Glomerular visceral epithelial cell (primary cell): ENCODE measurements around the gene RNF220.

ENCODE experiments used
- DNase-seq: peaks from one replicate; pipeline ENCODE4 v3.0.0-alpha.2; 2016; ENCODE audit errors: extremely low spot score

The RNF220 gene

DNA sequence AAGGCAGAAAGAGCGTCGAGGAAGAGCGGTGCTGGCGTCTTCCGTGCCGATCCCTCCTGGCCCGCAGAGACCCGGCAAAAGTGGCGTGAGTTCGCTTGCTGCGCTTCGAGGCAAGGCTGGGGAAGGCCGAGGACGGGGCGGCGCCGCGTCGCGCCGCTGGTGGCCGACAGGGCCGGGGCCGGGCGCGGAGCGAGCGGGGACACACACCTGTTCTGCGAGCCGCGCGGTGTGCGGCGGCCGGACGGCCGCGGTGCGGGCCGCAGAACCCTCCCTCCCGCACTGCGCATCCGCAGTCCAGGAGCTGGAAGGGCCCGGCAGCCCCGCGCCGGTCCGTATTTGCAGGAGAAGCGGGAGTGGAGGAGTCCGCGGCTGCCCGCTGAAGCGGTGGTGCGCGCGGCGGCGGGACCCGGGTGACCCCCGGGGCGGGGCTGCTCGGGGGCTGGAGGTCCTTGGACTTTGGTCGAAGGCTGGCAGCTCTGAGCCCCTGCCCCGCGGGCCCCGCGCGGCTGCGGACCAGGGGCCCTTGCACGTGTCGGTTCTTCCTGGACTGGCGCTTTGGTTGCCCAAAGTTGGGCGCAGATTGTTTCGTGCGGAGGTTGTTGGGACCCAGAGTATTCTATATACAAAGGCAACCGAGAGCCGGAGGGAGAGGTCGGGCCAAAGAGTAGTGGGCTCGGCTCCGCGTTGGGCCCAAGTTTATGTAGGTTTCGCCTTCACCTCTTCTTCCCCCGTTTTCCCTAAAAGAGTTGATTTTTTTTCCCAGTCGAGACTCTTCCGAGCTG is 2.6 kb downstream of the RNF220 start:
- no peak for DNase-seq

DNA sequence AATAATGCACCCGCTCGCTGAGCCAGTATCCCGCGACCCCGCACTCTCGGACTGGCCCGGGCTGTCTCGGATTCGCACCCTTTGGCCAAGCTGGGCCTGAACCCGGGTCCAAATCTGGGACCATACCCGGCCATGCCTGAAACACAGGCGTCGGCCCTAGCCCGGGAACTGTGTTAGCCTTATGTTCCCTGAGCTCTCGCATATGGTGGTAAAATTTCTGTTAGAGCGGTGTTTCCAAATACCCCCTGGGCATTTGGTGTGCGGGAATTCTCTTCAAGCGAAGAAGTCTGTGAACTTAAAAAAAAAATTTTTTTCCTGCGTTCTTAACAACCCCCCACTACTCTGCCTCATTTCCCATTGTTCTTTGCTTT is 3.1 kb downstream of the RNF220 start:
- DNase-seq: no peak

DNA sequence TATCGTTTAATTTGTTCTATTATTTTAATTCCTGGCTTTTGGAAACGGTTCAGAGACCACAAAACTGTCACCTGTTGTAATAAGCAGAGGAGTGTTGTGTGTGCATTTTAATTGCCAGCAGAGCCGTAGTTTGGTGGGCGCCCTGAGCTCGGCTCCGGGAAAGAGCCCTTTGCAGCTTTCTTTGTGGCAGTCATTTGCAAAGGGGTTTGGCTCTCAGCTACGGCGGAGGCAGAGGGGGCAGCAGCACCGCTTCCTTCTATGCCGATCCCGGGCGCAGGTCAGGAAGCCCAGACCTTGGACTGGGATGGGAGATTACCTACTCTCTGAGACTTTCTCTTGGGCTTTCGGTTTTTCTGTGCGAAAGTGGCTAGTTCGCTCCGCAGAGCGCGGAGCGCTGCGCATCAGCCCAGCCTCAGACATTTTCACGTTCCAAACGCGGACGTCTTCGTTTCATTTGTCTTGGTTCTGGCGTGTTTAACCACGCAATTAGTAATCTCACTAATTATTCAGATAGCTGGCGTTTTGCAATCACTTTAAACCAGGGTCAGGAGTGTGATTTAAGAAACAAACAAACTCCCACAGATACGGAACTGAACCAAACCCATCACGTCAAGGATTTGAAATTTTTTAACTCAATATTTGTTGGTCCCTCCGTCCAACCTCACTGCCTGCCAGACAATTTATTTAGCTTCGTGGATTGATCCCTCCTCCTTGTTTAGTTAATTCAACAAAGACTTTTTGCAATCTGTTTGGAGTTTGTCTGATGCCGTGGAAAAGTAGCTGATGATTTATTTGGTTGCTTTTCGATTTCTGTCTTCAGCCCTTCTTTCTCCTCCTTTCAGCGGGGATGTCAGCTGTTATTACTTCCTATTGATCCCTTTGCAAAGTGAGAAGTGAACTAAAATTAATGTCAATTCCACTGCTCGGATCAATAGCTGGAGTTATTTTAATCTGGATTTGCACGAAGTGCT is 3.9 kb downstream of the RNF220 start:
- DNase-seq: no peak

DNA sequence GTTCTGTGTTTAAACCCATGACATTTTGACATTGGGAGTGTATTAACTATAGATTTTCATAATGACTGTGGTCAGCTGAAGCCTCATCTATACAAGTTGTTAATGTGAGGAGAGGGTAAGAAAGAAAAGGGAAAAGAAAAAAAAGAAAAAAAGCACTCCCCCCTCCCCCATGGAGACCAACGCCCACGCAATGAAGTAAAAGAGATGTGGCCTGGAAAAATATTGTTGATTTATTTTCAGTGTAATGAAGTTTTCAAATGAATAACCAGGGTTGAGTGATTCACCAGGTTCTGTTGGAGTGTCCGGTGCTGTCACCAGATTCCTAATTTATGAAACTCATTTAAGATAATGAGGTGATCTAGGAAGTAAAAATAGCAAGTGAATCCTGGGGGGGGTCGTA is 4.7 kb downstream of the RNF220 start:
- no peak for DNase-seq

DNA sequence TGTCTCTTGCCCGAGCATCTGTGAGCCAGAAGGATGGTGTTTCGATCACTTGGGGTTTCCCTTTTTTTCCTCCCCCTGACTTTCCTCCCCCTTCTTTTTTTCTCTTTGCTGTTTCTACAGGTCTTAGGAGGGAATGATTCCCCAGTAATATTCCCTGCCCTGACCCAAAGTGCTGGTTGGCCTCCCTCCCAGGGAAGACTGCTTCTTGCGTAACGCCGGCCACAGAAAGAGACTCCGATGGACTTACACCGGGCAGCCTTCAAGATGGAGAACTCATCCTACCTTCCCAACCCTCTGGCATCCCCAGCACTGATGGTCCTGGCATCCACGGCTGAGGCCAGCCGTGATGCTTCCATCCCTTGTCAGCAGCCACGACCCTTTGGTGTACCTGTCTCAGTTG is 6.8 kb downstream of the RNF220 start:
- DNase-seq: no peak

DNA sequence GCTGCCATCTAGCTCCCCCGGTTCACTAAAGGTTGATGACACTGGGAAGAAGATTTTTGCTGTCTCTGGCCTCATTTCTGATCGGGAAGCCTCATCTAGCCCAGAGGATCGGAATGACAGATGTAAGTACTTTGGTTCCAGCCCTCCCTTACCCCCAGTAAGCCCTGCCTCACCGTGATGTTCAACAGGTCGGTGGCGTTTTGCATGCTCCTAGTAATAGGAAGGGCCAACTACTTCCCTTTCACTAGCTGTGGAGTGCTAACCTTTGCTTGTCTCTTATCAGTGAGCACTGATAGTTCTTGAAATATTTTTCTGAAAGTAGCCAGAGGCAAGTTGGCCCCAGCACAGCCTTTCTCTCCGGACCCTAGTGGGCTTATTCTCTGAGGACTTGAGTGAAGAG is 7.5 kb downstream of the RNF220 start:
- DNase-seq: no peak

DNA sequence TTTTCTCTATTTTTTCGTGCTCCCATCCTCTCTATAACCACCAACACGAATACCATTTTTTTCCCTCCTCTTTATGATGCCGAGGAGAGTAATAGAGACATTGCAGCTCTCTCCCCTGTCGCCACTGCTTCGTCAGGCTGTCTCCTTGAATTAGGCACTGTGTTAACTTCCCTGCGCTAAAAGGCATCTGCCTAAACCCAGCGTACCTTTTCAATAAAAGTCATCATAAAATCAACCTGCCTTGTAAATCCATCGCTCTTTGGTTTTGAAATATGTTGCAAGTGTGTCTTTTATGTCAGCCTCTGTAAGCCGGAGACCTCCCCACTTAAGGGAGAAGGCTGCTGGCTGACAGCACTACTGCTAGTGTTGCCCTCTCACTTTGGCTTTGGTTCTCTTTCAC is 8.7 kb downstream of the RNF220 start:
- DNase-seq: no peak

DNA sequence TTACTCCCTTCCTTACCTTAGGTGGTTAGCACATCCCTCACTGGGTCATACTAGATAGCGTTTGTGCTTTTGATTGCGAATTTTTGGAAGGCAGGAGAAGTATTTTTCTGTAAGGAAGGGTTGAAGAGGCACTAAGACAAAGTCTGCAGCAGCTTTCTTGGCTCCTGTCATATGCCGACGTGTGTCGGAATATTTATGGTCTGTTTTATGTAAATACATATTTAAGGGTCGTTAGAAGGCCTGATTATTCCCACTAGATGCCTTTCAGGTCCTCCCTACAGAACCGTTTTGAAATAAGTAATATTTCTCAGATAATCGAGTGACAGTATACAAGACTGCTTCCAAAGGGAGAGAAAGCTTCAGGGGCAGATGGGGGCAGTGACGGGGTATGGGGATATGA is 10.0 kb downstream of the RNF220 start:
- DNase-seq: no peak

DNA sequence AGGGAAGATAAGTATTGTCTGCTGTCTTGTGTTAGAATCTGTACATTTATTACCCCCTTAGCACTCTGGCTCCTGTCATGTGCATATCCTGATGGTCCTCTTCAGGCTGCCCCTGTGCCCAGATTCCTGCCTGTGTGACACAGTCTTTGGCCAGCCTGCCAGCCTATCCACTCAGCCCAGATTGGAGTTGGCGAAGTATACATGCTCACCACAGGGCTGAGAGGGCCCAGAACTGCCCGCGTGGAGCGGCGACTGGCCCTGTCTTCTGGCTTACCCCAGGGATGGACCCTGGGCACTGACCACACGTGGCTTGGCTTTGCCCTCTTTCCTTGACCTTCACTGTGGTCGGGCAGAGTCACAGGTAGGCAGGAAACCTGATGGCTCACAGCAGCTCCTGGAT is 11.4 kb downstream of the RNF220 start:
- no peak for DNase-seq

DNA sequence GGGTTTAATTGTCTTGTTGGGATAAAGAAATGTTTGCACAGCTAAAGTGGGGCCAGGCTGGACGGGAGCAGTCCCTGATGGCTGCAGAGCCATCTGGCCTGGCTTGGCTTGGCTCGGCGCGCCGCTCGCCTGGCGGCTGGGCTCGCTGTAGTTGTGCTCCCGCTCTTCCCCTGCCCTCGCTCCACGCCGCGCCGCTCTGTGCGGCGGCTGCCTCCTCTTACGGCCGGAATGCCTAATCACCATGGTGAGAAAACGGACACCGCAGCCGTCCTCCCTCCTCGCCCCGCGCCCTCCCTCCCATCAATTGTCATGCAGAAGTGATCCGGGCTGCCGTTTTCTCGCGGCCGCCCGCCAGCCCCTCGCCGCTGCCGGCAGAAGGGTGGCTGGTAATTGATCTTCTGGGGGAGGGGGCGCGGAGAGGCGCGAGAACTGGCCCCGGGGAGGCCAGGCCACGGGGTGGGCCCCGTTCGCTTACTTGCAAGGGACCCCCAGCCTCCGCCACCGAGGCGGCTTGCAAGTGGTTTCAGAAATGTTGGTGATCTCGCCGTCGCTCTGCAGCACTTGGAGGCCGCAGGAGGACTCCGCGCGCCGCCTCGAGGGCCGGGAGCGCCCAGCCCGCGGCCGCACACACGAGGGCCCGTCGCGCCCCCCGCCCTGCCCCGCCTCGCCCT is 12.4 kb downstream of the RNF220 start:
- DNase-seq: no peak

DNA sequence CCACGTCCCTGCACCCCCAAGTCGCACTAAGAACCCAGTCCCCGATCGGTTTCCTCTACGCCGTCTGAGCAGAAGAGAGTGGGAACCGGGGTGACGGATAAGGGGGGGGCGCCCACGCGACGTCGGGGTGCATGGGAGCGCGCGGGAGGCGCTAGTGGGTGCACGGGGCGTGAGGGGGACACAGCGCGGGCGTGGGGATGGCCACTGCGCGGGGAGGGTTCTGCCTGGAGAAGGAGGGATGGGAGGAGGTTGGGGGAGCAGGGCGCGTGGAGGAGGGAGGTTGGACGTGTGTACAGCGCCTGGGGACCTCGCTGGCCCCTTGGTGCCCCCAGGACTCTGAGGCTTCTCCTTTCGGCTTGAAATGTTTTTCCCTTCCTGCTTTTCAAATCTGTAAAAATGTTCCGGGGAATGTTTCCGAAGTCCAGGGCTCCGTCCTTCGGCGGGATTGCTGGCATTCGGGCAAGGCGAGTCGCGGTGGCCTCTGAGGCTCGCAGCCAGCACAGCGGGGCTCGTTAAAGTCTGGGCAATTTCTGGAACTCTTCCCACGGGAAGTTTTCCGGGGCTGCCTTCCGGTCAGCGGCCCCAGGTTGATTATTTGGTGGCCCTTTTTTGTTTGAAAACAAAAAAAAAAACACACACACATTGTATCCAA is 13.1 kb downstream of the RNF220 start:
- DNase-seq: no peak

DNA sequence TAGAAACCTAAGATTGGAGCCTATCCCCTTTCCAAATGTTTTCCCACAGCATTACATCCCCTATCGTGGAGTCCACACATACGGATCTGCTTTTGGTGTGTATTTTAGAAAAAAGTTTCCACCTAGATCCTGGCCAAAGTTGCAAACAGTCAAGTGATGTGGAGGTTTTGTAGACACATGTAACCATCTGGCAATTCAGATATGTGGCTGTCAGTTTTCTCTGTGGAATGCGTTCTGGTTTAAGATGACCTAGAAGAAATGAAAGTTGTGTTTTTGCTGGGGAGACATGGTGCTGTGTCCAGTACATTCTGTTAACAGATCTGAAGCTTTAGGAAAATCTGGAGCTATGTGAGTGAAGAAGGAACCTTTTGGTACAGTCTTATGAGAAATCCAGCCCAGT is 14.8 kb downstream of the RNF220 start:
- no peak for DNase-seq

DNA sequence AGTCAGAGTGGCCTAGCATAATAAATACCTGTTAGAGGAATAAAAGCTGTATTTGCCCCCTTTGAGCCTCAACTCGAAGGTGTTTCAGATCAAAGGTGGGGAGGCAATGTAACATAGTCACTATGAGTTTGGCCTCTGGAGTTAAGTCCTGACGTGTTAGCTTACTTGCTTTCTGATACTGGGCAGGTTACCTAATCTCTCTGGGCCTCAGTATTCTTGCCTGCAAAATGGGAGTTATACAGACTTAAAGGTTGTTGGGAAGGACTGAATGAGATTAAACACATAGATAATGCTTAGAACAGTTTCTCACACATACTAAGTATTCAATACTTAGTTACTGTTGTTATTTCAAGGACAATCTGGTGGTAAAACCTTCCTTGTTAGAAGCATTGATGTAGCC is 15.5 kb downstream of the RNF220 start:
- no peak for DNase-seq

DNA sequence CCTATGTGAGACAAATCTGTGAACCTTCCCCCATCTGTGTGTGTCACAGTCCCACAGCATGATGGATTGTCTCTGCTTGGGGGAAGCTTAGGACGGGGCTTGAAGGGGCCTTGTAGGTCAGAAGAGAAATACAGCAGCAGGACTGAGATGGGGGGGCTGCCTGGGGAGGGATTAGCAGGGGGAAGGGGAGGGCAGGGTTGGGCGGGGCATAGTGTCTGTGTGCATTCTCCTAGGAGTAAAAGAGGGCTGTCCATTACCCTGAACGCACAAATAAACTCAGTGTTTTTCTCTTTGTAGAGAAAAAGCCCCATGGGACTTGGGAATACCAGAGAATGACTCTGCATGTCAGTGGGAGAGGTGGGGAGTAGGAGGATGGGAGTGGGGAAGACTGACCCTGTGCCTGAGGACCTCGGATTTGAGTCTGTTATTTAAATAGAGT is 16.4 kb downstream of the RNF220 start:
- no peak for DNase-seq

DNA sequence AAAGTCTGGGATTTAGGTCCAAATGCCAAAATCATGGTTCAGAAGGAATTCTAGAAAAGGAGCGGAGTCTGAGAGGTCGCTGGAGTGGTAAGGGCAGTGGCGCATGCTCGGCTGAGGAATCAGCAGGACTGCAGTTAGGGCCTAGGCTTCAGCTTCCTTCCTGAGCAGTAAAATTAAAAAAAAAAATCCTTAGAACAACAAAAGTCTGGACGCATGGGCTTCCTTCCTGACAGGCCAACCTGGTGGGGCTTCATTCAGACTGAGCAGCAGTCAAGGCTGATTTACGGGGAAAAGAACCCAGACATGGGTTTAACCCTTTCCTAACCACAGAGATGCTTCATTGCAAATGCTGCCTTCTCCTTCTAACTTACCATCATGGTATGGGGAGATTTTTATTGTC is 17.1 kb downstream of the RNF220 start:
- no peak for DNase-seq

DNA sequence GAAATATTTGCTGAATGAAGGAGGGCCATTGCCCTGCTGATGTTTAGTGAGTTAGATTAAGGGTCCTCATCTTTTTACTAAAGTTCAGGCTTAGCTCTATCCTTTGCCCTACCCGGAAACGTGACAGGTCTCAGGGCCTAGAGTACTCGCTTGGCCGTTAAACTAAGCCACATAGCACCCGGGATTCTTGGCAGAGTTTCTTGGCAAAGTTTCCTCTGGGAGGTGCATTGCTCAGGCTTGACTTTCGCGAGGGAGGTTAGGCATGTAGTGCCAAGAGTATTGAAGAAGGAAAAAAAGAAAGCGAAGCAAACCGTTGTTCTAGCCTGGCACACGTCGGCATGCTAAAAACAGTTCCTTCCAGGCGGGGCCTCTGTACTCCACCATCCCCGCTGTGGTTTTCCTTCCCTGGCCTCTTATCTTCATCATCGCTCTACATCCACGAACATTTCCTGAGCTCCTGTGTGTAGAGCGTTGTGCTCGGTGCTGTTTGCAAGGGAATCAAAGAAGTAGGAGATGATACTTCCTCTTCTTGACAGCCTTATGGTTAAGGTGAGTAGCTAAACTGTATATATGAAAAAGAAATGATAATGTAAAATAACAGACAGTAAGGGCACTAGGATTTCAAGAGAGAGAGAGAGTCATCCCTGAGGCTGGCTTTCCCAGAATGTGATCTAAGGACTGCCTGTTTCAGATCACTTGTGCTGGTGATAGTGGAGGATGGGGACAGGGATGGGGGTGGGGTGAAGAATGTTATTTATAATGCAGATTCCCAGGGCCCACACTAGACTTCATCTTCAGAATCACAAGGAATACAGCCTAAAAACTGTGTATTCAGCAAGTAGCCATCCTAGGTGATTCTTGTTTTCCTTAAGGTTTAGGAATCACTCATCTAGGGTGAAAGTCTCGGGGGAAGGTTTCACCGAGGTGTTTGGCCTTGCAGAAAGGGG is 18.8 kb downstream of the RNF220 start:
- peak; percentile 50 for DNase-seq

DNA sequence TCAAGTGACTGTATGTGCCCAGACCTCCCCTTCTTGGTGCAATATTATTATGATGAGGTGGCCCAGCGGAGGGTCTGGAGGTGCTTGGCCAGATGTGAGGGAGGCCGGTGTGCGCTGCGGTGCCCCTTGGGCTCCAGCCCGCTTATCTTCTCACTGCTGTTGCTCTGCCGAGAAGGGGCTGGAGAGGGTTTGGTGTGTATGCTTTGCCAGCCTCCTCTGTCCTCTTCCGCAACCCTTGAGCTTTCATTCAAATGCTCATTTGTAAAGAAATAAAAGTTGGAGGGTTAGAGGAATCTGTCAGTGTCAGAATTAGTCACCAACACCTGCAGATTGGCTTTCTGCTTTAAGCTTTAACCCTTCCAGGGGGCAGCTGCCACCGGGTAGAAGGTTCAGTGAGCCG is 19.7 kb downstream of the RNF220 start:
- DNase-seq: no peak

DNA sequence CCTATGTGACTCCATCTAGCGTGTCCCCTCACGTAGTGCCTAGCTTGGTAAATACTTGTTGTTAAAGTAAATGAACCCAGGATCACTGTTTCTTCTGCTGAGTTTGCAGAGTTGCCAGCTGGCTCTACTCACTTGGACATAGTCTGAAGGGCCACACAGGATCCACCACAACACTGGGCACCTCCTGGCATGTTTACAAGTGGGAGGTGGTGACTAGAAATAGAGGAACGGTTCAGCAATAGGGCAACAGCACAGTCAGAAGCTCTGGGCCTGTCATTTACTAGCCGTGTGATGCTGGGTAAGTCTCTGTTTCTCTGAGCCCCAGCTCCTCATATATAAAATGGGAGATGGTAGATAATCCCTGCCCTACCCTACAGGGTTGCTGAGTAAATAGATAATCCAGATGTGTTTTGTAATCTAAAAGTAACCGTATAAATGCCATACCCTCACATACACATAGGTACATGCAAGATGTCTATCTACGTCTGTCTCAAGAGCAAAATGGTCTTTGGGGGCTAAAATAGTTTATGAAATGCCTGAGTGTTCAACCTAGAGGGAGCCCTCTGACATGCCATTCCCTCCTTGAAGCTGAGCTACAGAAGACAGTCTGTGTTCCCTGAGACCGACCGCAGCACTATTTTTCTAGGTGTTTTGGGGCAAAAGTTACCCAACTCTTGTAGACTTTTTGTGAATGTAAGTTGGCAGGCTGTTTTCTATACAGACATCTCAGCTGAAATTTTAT is 20.5 kb downstream of the RNF220 start:
- no peak for DNase-seq

DNA sequence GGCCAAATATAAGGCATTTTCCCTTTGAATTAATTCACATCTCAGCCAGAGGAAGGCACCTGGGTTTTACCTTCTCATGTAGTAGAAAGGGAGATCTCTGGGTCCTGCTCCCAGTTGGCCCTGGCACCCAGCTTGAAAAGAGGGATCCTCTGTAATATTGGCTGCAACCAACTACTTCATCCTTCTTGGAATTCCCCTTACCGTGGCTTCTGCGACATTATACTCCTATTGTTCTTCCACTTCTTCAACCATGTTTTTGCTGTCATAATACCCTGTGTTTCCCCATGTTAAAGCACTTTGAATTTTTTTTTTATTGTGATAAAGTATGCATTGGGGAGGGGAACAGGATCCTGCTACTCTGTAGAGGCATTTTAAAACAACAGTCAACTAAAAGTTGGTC is 26.8 kb downstream of the RNF220 start:
- DNase-seq: no peak

DNA sequence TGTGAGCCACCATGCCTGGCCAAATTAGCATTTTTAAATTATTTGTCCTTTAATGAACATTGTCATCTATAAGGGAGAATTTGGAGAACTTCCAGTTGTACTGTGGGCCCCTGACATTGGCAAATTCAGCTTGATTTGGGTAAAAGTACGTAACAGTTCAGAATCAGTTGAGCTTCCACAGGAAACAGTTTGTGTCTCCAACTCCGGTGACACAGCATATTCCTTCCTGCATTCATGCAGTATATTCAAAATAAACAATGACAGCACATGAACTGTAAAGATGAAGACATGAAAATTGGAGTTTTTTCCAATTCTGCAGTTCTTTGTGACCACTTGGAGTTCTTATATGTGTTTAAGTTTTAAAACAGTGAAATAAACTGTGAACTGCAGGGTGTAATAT is 28.2 kb downstream of the RNF220 start:
- DNase-seq: no peak
